Posterior cingulate gyrus (tissue), 11 donors: Measurements from ENCODE around the gene ELMO1.
"Not testable (repeated sequence)": the region's sequence is repeated elsewhere in the genome, so short reads cannot be mapped to it uniquely, and the experiment has no call there.

Source experiments
- DNase-seq, 10 donors: peaks; one replicate each; pipeline versions ENCODE4 v3.0.0 to v3.0.0-alpha.2; 2020 to 2021; ENCODE audit warnings: mixed read lengths in 3 of 10
- intact Hi-C: fragments of 100-400 bp; cut with DNase I; formaldehyde crosslinking; loops from one replicate; pipeline ENCODE4 v1.15.1; 2023

The ELMO1 gene

DNA sequence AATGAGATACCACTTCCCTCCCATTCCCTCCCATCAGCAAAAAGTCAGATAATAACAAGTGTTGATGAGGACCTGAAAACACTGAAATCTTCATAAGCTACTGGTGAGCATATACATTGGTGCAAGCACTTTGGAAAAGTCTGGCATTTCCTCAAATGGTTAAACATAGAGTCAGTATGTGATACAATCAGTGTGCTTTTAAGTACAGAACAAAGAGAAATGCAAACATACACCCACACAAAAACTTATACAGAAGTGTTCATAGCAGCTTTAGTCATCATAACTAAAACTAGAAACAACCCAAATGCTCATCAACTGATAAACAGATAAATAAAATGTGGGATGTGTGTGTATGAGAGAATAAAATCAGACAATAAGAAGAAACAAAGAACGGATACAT lies 261.9 kb downstream of the ELMO1 start:
- intact Hi-C loops: no loop called here
- DNase-seq: no peak

GRCh38 chr7:37181550-37181932 lies 267.1 kb downstream of the ELMO1 start:
- intact Hi-C loops: loop anchor here (5.0 kb wide), 2 partner anchors 194 to 694 kb away; no protein-coding TSS in a partner anchor
- no peak for DNase-seq

GRCh38 chr7:37180828-37181549 lies 267.7 kb downstream of the ELMO1 start:
- intact Hi-C loops: loop anchor here (5.0 kb wide), 2 partner anchors 194 to 694 kb away; no protein-coding TSS in a partner anchor
- no peak for DNase-seq

GRCh38 chr7:37176079-37176478 lies 272.6 kb downstream of the ELMO1 start:
- intact Hi-C loops: no loop called here
- DNase-seq: no peak

DNA sequence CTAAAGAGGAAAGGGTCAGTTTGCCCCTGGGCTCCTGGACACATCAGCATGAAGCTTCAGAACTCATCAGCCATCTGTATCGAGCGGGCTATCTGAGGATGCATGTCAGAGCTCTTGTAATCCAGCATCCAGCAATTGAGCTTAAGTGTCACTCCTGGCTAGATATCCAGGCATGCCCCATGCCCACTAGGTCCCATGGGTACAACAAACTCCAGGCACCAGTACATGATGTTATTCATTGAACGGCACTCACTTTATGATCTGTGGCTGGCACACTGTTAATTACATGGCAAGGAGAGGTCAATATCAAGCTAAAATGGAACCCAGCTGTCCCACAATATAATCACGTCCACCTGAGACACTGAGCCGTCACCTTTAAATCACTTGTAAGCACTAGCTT lies 274.2 kb downstream of the ELMO1 start:
- intact Hi-C loops: no loop called here

DNA sequence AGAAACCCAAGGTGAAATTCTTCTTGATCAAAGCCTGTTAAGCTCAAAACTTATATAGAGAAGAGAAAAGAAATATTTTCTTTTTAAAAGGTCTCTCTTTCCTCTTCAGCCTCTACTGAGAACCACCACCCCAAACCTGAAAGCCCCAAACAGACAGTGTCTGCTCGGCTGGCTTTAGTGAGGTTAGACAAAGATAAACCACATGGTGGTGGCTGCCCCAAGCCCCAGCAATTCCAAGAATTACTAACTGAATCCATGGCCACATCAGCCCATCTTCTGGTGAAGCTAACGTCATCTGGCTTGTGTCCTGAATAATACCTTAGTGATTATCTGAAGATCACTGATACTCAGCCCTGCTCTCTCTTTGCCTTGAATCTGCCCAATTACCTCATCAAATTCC lies 275.0 kb downstream of the ELMO1 start:
- intact Hi-C loops: no loop called here
- no peak for DNase-seq

More for the DNA sequence above, 274.2 kb downstream of the ELMO1 start:
- no peak for DNase-seq

DNA sequence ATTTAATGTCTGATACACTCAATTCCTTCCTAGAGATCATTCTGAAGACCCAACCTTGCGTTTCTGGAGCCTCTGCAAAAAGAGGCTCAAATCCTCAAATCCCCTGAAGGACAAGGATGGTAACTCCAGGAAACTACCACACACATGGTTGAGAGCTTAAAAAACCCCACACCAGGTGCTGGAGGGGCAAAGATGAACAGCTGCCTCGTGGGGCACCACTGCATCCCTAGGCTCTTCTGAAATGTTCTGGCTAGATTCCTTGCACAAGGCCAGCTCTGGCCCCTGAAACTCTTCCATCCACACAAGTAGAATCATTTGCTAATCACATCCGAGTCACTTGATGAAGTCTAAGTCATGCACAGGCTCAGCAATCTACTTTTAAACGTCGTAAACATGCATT lies 286.6 kb downstream of the ELMO1 start:
- intact Hi-C loops: no loop called here
- no peak for DNase-seq

DNA sequence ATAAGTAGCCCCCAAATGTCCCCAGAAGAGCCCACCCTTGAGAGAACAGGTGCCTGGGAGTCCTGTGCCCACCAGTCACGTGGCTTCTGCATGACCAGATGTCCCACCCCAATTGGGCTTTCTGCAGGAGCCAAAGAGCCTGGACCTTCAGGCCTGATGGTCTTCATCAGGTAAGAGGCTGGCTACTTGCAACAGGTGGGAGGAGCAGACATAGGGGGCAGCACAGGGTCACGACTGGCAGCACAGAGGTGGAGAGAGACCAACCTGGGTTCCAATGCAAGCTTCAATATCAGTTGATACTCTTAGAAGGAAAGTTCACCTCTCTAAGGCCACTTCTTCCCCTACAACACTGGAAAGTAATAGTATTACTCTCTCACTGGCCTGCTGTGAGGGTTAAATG lies 288.0 kb downstream of the ELMO1 start:
- no peak for DNase-seq
- intact Hi-C loops: no loop called here

DNA sequence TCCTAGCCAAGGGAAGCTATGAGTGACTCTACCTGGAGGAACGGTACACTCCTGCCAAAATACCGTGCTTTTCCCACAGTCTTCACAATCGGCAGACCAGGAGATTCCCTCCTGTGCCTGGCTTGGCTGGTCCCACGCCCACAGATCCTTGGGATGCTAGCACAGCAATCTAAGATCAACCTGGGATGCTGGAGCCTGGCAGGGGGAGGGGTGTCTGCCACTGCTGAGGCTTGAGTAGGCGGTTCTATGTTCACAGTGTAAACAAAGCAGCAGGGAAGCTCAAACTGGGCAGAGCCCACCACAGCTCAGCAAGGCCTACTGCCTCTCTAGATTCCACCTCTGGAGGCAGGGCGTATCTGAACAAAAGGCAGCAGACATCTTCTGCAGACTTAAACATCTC lies 295.3 kb downstream of the ELMO1 start:
- DNase-seq: no peak
- intact Hi-C loops: no loop called here

DNA sequence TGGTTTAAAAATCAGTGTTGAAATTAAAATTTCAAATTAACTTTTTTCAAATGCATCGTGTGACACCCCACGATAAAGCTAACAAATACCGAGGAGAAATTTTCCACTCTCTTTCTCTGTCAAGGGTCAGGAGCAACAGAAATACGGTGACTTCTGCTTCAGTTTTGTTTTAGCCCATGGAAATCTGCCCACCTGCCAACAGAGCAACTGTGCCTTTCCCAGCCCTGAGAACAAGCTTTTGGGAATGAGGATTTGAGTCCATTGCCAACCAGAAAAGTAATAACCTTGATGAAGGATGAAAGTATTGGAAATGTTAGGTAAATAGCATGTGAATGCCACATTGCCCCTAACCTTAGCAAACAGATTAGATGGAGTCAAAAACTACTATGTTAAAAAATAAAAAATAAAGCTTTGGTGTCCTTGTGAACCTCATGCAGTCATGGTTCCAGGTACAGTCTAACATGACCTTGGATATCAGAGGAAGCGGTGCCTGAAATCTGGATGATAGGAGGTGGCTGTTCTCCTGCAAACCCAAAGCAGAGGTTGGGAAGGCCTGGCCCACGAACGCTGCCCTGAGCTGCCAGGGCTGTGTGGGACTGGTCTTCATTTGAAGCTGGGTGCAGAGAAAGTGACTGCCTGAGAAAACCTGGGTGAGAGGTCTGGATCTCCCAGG lies 296.8 kb downstream of the ELMO1 start:
- intact Hi-C loops: no loop called here
- DNase-seq: no peak

- intact Hi-C loops: no loop called here
- DNase-seq: peak in 1 of 10 donors; percentile 63
These were observed 297.8 kb downstream of the ELMO1 start for GRCh38 chr7:37150856-37151255.

GRCh38 chr7:37150180-37150579 lies 298.5 kb downstream of the ELMO1 start:
- DNase-seq: no peak

DNA sequence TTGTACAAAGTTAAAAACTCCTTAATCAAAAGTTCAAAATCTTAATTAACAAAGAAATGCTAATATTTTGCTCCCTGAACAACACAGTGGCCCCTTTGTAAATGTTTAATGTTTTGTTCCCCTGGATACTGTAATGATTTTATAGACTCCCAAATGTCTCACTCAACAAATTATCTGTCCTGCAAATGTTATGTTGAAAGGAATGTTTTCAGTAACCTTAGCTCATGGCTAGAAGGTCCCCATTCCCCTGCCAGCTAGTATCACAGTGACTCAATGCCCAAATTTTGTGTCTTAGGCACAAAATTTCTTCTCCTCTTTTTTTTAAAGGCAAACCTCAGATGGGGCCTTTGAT lies 298.9 kb downstream of the ELMO1 start:
- no peak for DNase-seq
- intact Hi-C loops: no loop called here

More at GRCh38 chr7:37150180-37150579, 298.5 kb downstream of the ELMO1 start:
- intact Hi-C loops: no loop called here

GRCh38 chr7:37149051-37149772 lies 299.5 kb downstream of the ELMO1 start:
- DNase-seq: peak in 4 of 10 donors; percentile 21 to 85 (median 24)
- intact Hi-C loops: no loop called here

DNA sequence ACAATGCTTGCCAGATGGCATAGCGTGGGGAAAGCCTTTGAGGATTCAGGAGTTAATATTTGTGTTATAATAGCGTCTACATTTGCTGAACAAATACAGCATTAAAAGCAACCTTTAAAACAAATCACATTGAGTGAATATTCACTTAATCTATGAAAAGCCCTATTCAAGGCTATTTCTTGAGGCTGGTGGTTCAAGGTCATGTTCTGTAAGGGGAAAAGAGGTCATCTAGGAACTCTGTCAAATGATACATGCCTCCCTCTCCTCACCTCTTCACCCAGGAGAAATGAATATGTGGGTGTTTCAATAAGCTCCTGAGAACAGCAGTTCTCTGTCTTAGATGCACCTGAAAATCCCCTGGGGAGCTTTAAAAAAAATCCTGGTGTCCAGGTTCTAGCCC lies 303.0 kb downstream of the ELMO1 start:
- intact Hi-C loops: no loop called here
- DNase-seq: no peak

DNA sequence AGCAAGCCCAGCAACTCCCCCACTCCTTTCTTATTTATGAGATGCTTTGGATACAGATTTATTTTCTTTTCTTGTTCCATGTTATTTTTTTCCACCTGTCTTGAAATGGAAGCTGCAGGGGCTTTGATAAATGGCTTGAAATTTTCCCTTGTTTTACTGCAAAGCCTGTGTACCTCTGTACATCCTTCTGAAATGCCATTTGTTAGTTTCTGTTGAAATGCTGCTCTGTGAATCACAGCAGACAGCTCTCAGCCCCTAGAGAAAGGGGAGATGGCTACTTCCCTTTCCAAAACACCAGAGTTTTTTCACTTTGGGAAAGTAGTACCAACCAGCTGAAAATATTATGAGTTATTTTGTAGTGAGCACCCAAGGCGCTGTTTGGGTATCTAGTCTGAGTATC lies 304.2 kb downstream of the ELMO1 start:
- no peak for DNase-seq
- intact Hi-C loops: no loop called here

DNA sequence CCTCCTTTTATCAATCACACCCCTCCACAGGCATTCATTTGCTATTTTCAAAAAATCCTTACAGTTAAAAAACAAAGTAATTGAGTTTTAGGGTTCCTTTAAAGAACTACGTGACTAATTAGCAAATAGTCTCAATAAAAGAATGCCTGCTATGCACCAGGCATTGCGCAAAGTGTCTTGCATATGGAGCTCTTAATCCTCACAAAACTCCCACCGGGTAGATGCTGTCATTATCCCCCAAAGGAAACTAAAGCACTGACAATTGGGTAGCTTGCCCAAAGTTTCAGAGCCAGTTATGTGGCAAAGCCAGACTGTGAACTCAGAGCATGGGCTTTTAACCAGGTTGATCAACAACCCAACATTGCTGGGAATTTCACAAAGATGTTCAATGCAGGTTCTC lies 305.7 kb downstream of the ELMO1 start:
- no peak for DNase-seq
- intact Hi-C loops: no loop called here

DNA sequence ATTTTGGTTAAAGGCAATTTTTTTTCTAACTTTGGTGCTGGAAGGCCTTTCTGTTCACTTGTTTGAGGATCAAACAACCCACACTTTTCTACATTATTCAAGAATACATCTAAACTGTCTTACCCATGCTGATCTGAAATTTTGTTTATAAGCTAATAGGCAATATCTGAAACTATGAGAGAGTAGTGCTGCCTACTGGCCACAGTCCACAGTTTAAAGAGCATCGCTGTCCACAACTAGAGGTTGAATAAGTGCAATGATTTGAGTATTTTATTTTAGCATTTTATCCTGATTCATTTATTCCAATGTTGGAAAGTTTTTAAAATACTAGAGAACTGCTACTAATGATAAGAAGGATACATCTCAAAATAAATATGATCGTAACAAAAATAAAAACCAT lies 306.9 kb downstream of the ELMO1 start:
- intact Hi-C loops: no loop called here
- DNase-seq: no peak

DNA sequence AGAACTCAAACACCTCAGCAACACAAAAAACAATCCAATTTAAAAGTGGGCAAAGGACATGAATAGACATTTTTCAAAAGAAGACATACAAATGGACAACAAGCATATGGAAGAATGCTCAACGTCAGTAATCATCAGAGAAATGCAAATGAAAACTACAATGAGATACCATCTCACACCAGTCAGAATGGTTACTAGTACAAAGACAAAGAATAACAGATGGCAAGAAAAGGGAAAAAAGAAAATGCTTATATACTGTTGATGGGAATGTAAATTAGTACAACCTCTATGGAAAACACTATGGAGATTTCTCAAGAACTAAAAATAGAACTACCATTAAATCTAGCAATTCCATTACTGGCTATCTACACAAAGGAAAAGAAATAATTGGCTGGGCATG lies 314.8 kb downstream of the ELMO1 start:
- intact Hi-C loops: not testable (repeated sequence)

GRCh38 chr7:37131855-37132254 lies 316.8 kb downstream of the ELMO1 start:
- DNase-seq: no peak
- intact Hi-C loops: no loop called here

More for the DNA sequence above, 314.8 kb downstream of the ELMO1 start:
- not testable (repeated sequence) for DNase-seq

GRCh38 chr7:37129035-37129425 lies 319.6 kb downstream of the ELMO1 start:
- DNase-seq: no peak
- intact Hi-C loops: no loop called here
